OCI-LY3 (cell line): Measurements from ENCODE around the gene NUDT12.

Source experiments
- EZH2phosphoT487 ChIP-seq: fragments of 200-600 bp; shearing (Covaris generic); IDR thresholded peaks from 2 replicates; pipeline ENCODE4 v1.6.1; 2018; ENCODE audit warnings: antibody characterized with exemption, mixed run types, low read depth
- TF ChIP-seq, protein P1 (sequence below): fragments of 200-600, 300-600 bp; sonication (generic); IDR thresholded peaks from 2 replicates; pipeline ENCODE4 v1.5.1; 2014; ENCODE audit warnings: antibody characterized with exemption, low read length, low read depth

DNA sequence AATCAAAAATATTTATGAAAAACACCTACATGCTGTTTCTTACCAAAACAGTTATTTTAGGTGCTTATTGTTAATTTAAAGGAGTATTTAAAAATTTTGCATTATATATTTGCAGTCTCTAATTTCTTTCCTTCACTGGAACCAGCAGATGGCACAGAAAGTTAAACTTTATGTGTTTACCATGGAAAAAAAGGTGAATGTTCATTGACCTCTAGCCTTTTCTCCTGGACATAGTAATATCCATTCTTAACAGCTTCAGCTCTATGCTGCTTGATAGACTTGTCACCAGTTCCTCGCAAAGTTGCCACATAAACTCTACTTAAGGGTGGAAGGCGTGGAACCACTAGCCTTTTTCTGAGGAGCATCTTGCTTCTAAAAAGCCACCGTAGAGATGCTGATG, 38.7 kb upstream of the NUDT12 start:
- TF ChIP-seq, protein P1, sequence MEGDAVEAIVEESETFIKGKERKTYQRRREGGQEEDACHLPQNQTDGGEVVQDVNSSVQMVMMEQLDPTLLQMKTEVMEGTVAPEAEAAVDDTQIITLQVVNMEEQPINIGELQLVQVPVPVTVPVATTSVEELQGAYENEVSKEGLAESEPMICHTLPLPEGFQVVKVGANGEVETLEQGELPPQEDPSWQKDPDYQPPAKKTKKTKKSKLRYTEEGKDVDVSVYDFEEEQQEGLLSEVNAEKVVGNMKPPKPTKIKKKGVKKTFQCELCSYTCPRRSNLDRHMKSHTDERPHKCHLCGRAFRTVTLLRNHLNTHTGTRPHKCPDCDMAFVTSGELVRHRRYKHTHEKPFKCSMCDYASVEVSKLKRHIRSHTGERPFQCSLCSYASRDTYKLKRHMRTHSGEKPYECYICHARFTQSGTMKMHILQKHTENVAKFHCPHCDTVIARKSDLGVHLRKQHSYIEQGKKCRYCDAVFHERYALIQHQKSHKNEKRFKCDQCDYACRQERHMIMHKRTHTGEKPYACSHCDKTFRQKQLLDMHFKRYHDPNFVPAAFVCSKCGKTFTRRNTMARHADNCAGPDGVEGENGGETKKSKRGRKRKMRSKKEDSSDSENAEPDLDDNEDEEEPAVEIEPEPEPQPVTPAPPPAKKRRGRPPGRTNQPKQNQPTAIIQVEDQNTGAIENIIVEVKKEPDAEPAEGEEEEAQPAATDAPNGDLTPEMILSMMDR, result no peak
- TF ChIP-seq EZH2phosphoT487, result no peak
